Central memory CD8-positive, alpha-beta T cell (primary cell): Measurements from ENCODE around the gene CDCA7.
"Not testable (repeated sequence)": the region's sequence is repeated elsewhere in the genome, so short reads cannot be mapped to it uniquely, and the experiment has no call there.

Experiments
- ATAC-seq: fragments of 150-1000 bp; cut with Tn5 transposase; replicated peaks from 2 replicates; pipeline ENCODE4 v1.10.0; 2022; ENCODE audit warnings: mild to moderate bottlenecking, moderate FRiP score, moderate number of reproducible peaks; ENCODE audit not compliant: poor library complexity, severe bottlenecking; ENCODE audit errors: extremely low read depth
- DNase-seq, 2 donors: peaks; one replicate each; pipeline ENCODE4 v3.0.0; 2021; ENCODE audit warnings: low spot score in 2 of 2
- H3K27ac Mint-ChIP-seq: one replicate; pipeline ENCODE4 v1.8.0; 2022; ENCODE audit warnings: low read depth, mild to moderate bottlenecking, moderate library complexity, mixed read lengths
- H3K27me3 Mint-ChIP-seq: one replicate; pipeline ENCODE4 v1.8.0; 2022; ENCODE audit warnings: mixed read lengths
- H3K36me3 Mint-ChIP-seq: one replicate; pipeline ENCODE4 v1.8.0; 2022; ENCODE audit warnings: mild to moderate bottlenecking, moderate library complexity, mixed read lengths; ENCODE audit not compliant: insufficient read depth
- H3K4me1 Mint-ChIP-seq: one replicate; pipeline ENCODE4 v1.8.0; 2022; ENCODE audit warnings: mixed read lengths
- H3K4me3 Mint-ChIP-seq: one replicate; pipeline ENCODE4 v1.8.0; 2022; ENCODE audit warnings: mild to moderate bottlenecking, moderate library complexity, mixed read lengths
- H3K9me3 Mint-ChIP-seq: one replicate; pipeline ENCODE4 v1.8.0; 2022; ENCODE audit warnings: mixed read lengths

CDCA7 gene

GRCh38 chr2:173354582-173355131 is at the start of gene CDCA7:
Gene CDCA7, plus strand, starts transcription at chr2:173354872. Its CDS starts 92 bp downstream, at chr2:173354964.
- H3K4me1 Mint-ChIP-seq = peaks cover 38% of the 10 kb centered on the region
- DNase-seq = peak in 1 of 2 donors; percentile 13
- H3K27me3 Mint-ChIP-seq = peaks cover 49% of the 10 kb centered on the region
- H3K36me3 Mint-ChIP-seq = peaks cover 1% of the 10 kb centered on the region
- ATAC-seq = peak; percentile 30
- H3K4me3 Mint-ChIP-seq = peak within 1 kb of the TSS; percentile 83
- no peaks in the 10 kb centered on the region for H3K9me3 Mint-ChIP-seq
- H3K27ac Mint-ChIP-seq = no peak within 1 kb of the TSS

GRCh38 chr2:173305303-173305702 is 49.4 kb upstream of the CDCA7 start:
- Mint-ChIP-seq H3K4me3 (no peak overlapping the region), H3K27ac (no peak overlapping the region), H3K9me3 (no peaks in the 10 kb centered on the region), H3K4me1 (no peaks in the 10 kb centered on the region), H3K27me3 (no peaks in the 10 kb centered on the region), H3K36me3 (no peaks in the 10 kb centered on the region)
- ATAC-seq = no peak
- DNase-seq = no peak

GRCh38 chr2:173307293-173307692 is 47.4 kb upstream of the CDCA7 start:
- H3K36me3 Mint-ChIP-seq = no peaks in the 10 kb centered on the region
- DNase-seq (no peak), ATAC-seq (no peak)
- no peaks in the 10 kb centered on the region for H3K4me1 Mint-ChIP-seq
- H3K9me3 Mint-ChIP-seq = no peaks in the 10 kb centered on the region
- no peak overlapping the region for H3K27ac Mint-ChIP-seq
- no peak overlapping the region for H3K4me3 Mint-ChIP-seq
- H3K27me3 Mint-ChIP-seq = no peaks in the 10 kb centered on the region

GRCh38 chr2:173309370-173309769 is 45.3 kb upstream of the CDCA7 start:
- H3K4me1 Mint-ChIP-seq, H3K27me3 Mint-ChIP-seq, H3K4me3 Mint-ChIP-seq, H3K9me3 Mint-ChIP-seq, ATAC-seq, H3K36me3 Mint-ChIP-seq, DNase-seq, H3K27ac Mint-ChIP-seq: not testable (repeated sequence)

- DNase-seq (no peak), ATAC-seq (no peak)
- H3K9me3 Mint-ChIP-seq = no peaks in the 10 kb centered on the region
- no peaks in the 10 kb centered on the region for H3K27me3 Mint-ChIP-seq
- H3K36me3 Mint-ChIP-seq = no peaks in the 10 kb centered on the region
- H3K27ac Mint-ChIP-seq = no peak overlapping the region
- H3K4me1 Mint-ChIP-seq = no peaks in the 10 kb centered on the region
- no peak overlapping the region for H3K4me3 Mint-ChIP-seq
Observed at GRCh38 chr2:173311844-173312606, 42.6 kb upstream of the CDCA7 start.

GRCh38 chr2:173323371-173323770 is 31.3 kb upstream of the CDCA7 start:
- no peak for DNase-seq
- H3K4me1 Mint-ChIP-seq = no peaks in the 10 kb centered on the region
- ATAC-seq = no peak
- peaks cover 10% of the 10 kb centered on the region for H3K9me3 Mint-ChIP-seq
- peak overlapping the region; percentile 10 for H3K27ac Mint-ChIP-seq
- H3K36me3 Mint-ChIP-seq = no peaks in the 10 kb centered on the region
- H3K27me3 Mint-ChIP-seq = peaks cover 12% of the 10 kb centered on the region
- H3K4me3 Mint-ChIP-seq = no peak overlapping the region

- no peaks in the 10 kb centered on the region for H3K36me3 Mint-ChIP-seq
Observed at GRCh38 chr2:173326806-173327205, 27.9 kb upstream of the CDCA7 start.

GRCh38 chr2:173327421-173327820 is 27.3 kb upstream of the CDCA7 start:
- no peak overlapping the region for H3K27ac Mint-ChIP-seq
- peaks cover 25% of the 10 kb centered on the region for H3K27me3 Mint-ChIP-seq
- no peak for ATAC-seq
- H3K4me3 Mint-ChIP-seq = no peak overlapping the region
- DNase-seq = no peak
- no peaks in the 10 kb centered on the region for H3K4me1 Mint-ChIP-seq
- no peaks in the 10 kb centered on the region for H3K36me3 Mint-ChIP-seq
- peaks cover 17% of the 10 kb centered on the region for H3K9me3 Mint-ChIP-seq

More at GRCh38 chr2:173326806-173327205, 27.9 kb upstream of the CDCA7 start:
- Mint-ChIP-seq H3K4me1 (no peaks in the 10 kb centered on the region), H3K27ac (no peak overlapping the region), H3K27me3 (peaks cover 25% of the 10 kb centered on the region), H3K4me3 (no peak overlapping the region), H3K9me3 (peaks cover 17% of the 10 kb centered on the region)
- ATAC-seq = no peak
- DNase-seq = no peak

GRCh38 chr2:173333003-173333402 is 21.7 kb upstream of the CDCA7 start:
- H3K36me3 Mint-ChIP-seq, H3K27ac Mint-ChIP-seq, DNase-seq, ATAC-seq, H3K4me3 Mint-ChIP-seq, H3K4me1 Mint-ChIP-seq: not testable (repeated sequence)
- Mint-ChIP-seq H3K27me3 (peaks cover 40% of the 10 kb centered on the region), H3K9me3 (peaks cover 11% of the 10 kb centered on the region)

GRCh38 chr2:173339807-173340206 is 14.9 kb upstream of the CDCA7 start:
- H3K27ac Mint-ChIP-seq = no peak overlapping the region
- no peak overlapping the region for H3K4me3 Mint-ChIP-seq
- H3K4me1 Mint-ChIP-seq = no peaks in the 10 kb centered on the region
- DNase-seq = no peak
- no peak for ATAC-seq
- H3K27me3 Mint-ChIP-seq = peaks cover 34% of the 10 kb centered on the region
- no peaks in the 10 kb centered on the region for H3K36me3 Mint-ChIP-seq
- no peaks in the 10 kb centered on the region for H3K9me3 Mint-ChIP-seq

- DNase-seq (no peak), ATAC-seq (no peak)
- Mint-ChIP-seq H3K4me3 (no peak overlapping the region), H3K36me3 (no peaks in the 10 kb centered on the region), H3K9me3 (peaks cover 5% of the 10 kb centered on the region), H3K4me1 (no peaks in the 10 kb centered on the region), H3K27me3 (no peaks in the 10 kb centered on the region), H3K27ac (no peak overlapping the region)
Observed at GRCh38 chr2:173343921-173344320, 10.8 kb upstream of the CDCA7 start.

GRCh38 chr2:173346035-173346434 is 8.6 kb upstream of the CDCA7 start:
- Mint-ChIP-seq H3K4me1 (no peaks in the 10 kb centered on the region), H3K4me3 (no peak overlapping the region), H3K27me3 (no peaks in the 10 kb centered on the region), H3K9me3 (peaks cover 5% of the 10 kb centered on the region), H3K27ac (no peak overlapping the region), H3K36me3 (no peaks in the 10 kb centered on the region)
- no peak for ATAC-seq
- DNase-seq = no peak
